K562 (cell line): ENCODE measurements around the gene PTPRM.

Source experiments
- CBX8 ChIP-seq: fragments of 200-600 bp; sonication (generic); IDR thresholded peaks from 2 replicates; pipeline ENCODE4 v1.6.1; 2012; ENCODE audit warnings: borderline replicate concordance, mixed run types, low read depth, mild to moderate bottlenecking, moderate library complexity, mixed read lengths, low read length, control low read depth, inconsistent platforms; ENCODE audit not compliant: poor library complexity, severe bottlenecking; ENCODE audit errors: extremely low read depth
- CREB1 ChIP-seq, 2 experiments: sonication (generic) in 1 of 2; formaldehyde crosslinking in 1 of 2; IDR thresholded peaks; 2 replicates each; pipeline versions ENCODE4 v1.6.1 to v1.8.0; 2012 to 2022; ENCODE audit warnings: inconsistent platforms in 1 of 2, mild to moderate bottlenecking in 1 of 2, missing genetic modification reagents in 1 of 2, moderate library complexity in 1 of 2
- FOXK2 ChIP-seq, 2 experiments: fragments of 450-650 bp; IDR thresholded peaks in 1 of 2; conservative IDR thresholded peaks in 1 of 2; 2 replicates each; pipeline ENCODE4 v1.6.1; 2016; ENCODE audit warnings: low read depth in 2 of 2, mild to moderate bottlenecking in 1 of 2
- MECOM ChIP-seq: fragments of 250-450 bp; sonication (Bioruptor Pico); IDR thresholded peaks from 2 replicates; pipeline ENCODE4 v1.8.0; 2022; ENCODE audit warnings: inconsistent platforms
- NFE2 ChIP-seq: IDR thresholded peaks from 2 replicates; pipeline ENCODE4 v1.6.1; 2014; ENCODE audit warnings: antibody characterized with exemption, low read depth
- POLR2A ChIP-seq: fragments of 450-650 bp; conservative IDR thresholded peaks from 2 replicates; pipeline ENCODE4 v1.6.1; 2016
- TEAD4 ChIP-seq, 2 experiments: sonication (generic) in 1 of 2; formaldehyde crosslinking in 1 of 2; IDR thresholded peaks; 2 replicates each; pipeline versions ENCODE4 v1.6.1 to v1.8.0; 2012 to 2022; ENCODE audit warnings: borderline replicate concordance in 1 of 2, inconsistent platforms in 1 of 2, low read length in 1 of 2, mild to moderate bottlenecking in 1 of 2, missing genetic modification reagents in 1 of 2
- TRIM28 ChIP-seq: fragments of 450-650 bp; IDR thresholded peaks from 2 replicates; pipeline ENCODE4 v1.6.1; 2017
- ZNF121 ChIP-seq: sonication (generic); formaldehyde crosslinking; conservative IDR thresholded peaks from 2 replicates; pipeline ENCODE4 v1.8.0; 2022; ENCODE audit warnings: missing genetic modification reagents
- TF ChIP-seq, protein P1 (sequence below): sonication (generic); formaldehyde crosslinking; IDR thresholded peaks from 2 replicates; pipeline ENCODE4 v1.9.0; 2022; ENCODE audit warnings: mild to moderate bottlenecking, missing genetic modification reagents

DNA sequence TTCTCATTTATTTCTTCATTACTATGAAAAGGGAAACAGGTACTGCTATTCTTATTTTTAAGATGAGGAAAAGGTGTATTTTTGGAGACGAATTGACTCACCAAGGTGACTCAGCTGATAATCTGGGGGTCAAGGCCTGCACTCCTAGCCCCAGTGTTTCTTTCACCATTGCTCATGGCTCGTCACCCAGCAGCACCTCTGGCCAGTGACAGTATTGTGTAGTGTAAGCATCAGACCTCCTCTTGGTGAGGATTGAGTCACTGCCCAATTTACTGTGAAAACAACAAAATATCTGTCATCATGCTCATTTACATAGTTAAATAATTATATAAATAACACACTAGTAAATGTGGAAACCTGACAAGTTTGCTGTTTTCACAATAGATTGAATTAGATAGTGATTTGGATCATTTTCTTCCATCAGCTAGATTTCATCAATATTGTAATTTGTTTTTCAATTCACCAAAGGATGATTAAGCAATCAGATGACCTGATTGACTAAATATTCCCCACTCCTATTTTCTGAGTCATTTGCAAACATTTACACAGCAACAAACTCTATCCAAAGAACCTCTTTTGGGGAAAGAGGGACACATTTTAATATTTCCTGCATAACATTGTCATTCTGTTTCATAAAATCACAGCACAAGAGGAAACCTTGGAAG is 549.4 kb downstream of the PTPRM start:
- TF ChIP-seq MECOM (CRISPR knock-in tag) (no peak), ZNF121 (CRISPR knock-in tag) (no peak), TEAD4 (IDR thresholded peaks at IDR 0.05; ENCODE audit: low read length) (no peak), TEAD4 (CRISPR knock-in tag; IDR thresholded peaks at IDR 0.05; ENCODE audit: borderline replicate concordance) (no peak), TRIM28 (no peak), POLR2A (no peak), CBX8 (no peak), NFE2 (no peak), FOXK2 (conservative IDR thresholded peaks at IDR 0.05 in 1 of 2, IDR thresholded peaks at IDR 0.05 in 1 of 2; ENCODE audit: low read depth in 2 of 2) (no peak), CREB1 (IDR thresholded peaks at IDR 0.05) (no peak), CREB1 (CRISPR knock-in tag; IDR thresholded peaks at IDR 0.05) (no peak)
- TF ChIP-seq, protein P1, sequence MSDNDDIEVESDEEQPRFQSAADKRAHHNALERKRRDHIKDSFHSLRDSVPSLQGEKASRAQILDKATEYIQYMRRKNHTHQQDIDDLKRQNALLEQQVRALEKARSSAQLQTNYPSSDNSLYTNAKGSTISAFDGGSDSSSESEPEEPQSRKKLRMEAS = no peak
